ENCODE results near the gene ICA1L. TPM values are rescaled to one million over a fixed set of nuclear protein-coding genes. Genes with fewer than 3 reads are reported as not detected.

The ICA1L gene
- total RNA-seq, 1 experiment from 2014 or later, result 6.4 TPM

DNA sequence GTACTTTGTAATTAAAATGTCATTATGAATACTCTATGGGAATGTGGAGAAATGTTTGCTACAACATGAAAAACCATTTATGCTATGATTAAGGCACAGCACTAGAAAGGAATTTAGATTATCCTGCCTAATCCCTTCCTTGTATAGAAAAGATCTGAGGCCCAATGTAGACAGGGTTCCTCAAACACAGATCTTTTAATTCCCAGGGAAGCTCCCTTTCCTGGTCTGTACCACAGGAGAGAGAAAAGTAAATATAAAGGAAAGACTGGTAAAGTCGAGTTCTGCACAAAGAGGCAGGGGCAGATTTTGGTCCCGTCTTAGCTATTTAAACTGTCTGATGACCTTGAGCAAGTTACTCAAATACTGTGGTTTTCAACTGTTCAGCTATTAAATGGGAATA lies 84.7 kb downstream of the ICA1L start:
- ATAC-seq, result no peak
- ChIA-PET CTCF (no interaction called here), POLR2A (no interaction called here)
- no peak for DNase-seq (ENCODE audit: low read depth, low spot score)
- BruUV-seq (replicated peaks), result no TSS peak
- TF ChIP-seq SIN3A (IDR thresholded peaks at IDR 0.05; ENCODE audit: borderline replicate concordance, insufficient read depth, low read depth, low read length), result no peak
- TF ChIP-seq TCF7L2 (IDR thresholded peaks at IDR 0.05; ENCODE audit: low read depth, low read length), result no peak
- TF ChIP-seq, protein P1, sequence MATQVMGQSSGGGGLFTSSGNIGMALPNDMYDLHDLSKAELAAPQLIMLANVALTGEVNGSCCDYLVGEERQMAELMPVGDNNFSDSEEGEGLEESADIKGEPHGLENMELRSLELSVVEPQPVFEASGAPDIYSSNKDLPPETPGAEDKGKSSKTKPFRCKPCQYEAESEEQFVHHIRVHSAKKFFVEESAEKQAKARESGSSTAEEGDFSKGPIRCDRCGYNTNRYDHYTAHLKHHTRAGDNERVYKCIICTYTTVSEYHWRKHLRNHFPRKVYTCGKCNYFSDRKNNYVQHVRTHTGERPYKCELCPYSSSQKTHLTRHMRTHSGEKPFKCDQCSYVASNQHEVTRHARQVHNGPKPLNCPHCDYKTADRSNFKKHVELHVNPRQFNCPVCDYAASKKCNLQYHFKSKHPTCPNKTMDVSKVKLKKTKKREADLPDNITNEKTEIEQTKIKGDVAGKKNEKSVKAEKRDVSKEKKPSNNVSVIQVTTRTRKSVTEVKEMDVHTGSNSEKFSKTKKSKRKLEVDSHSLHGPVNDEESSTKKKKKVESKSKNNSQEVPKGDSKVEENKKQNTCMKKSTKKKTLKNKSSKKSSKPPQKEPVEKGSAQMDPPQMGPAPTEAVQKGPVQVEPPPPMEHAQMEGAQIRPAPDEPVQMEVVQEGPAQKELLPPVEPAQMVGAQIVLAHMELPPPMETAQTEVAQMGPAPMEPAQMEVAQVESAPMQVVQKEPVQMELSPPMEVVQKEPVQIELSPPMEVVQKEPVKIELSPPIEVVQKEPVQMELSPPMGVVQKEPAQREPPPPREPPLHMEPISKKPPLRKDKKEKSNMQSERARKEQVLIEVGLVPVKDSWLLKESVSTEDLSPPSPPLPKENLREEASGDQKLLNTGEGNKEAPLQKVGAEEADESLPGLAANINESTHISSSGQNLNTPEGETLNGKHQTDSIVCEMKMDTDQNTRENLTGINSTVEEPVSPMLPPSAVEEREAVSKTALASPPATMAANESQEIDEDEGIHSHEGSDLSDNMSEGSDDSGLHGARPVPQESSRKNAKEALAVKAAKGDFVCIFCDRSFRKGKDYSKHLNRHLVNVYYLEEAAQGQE (IDR thresholded peaks at IDR 0.05; ENCODE audit: insufficient read depth in 1 of 2, low read depth in 2 of 2, low read length in 1 of 2), result no peak
- TF ChIP-seq POLR2AphosphoS5 (IDR thresholded peaks at IDR 0.05; ENCODE audit: low read depth, low read length), result no peak
- no peak for TF ChIP-seq CTCF (IDR thresholded peaks at IDR 0.05)
- in situ Hi-C loops (cut with HindIII; ENCODE audit: low pct_unique_long_range_greater_than_20kb, low sequenced_read_pairs), result no loop called here
- H3K27ac ChIP-seq (ENCODE audit: low read length), result no peak overlapping the region
- no peaks in the 10 kb centered on the region for H3K4me1 ChIP-seq (ENCODE audit: control insufficient read depth, insufficient read depth, low read length)
- intact Hi-C loops (cut with micrococcal nuclease; ENCODE audit: unreplicated experiment), result no loop called here
- H3K36me3 ChIP-seq (ENCODE audit: control insufficient read depth, insufficient read depth, low read length), result no peaks in the 10 kb centered on the region
- H3K9me3 ChIP-seq (ENCODE audit: control insufficient read depth, insufficient read depth, low read depth, low read length), result no peaks in the 10 kb centered on the region
- H3K4me3 ChIP-seq (ENCODE audit: low read depth in 2 of 2, low read length in 2 of 2), result no peak overlapping the region
- no peaks in the 10 kb centered on the region for H3K27me3 ChIP-seq (ENCODE audit: control insufficient read depth, insufficient read depth, low read length)

DNA sequence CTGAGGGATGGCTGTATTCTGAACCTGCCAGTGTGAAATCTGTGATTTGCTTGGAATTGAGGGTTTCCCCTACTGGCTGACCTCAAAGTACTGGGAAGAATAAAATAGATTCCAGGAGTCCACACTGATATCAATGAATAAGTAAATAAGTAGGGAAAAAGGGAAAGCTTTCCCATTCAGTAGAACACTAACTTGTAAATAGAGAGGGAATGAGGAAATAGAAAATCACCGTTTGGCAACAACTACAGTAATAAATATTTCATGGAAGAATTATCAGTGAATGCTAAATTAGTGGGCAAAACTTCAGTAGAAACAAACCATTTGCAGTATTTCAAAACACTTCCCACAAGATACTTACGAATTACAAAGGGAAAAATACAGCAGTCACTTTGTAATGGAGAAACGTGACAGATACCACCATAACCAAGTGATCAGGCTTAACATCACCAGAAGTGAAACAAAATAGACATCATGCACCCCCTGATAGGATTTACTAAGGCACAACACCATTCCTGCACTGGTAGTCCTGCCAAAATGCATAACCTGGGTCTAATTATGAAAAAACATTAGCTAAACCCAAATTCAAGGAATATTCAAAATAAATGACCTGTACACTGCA lies 88.5 kb downstream of the ICA1L start:
- TF ChIP-seq, protein P1 (IDR thresholded peaks at IDR 0.05; ENCODE audit: insufficient read depth in 1 of 2, low read depth in 2 of 2, low read length in 1 of 2), result no peak
- TF ChIP-seq CTCF (IDR thresholded peaks at IDR 0.05), result no peak
- no peak for TF ChIP-seq POLR2AphosphoS5 (IDR thresholded peaks at IDR 0.05; ENCODE audit: low read depth, low read length)
- no peak for TF ChIP-seq SIN3A (IDR thresholded peaks at IDR 0.05; ENCODE audit: borderline replicate concordance, insufficient read depth, low read depth, low read length)
- TF ChIP-seq TCF7L2 (IDR thresholded peaks at IDR 0.05; ENCODE audit: low read depth, low read length), result no peak
- intact Hi-C loops (cut with micrococcal nuclease; ENCODE audit: unreplicated experiment) (no loop called here), in situ Hi-C loops (cut with HindIII; ENCODE audit: low pct_unique_long_range_greater_than_20kb, low sequenced_read_pairs) (no loop called here)
- no peaks in the 10 kb centered on the region for H3K9me3 ChIP-seq (ENCODE audit: control insufficient read depth, insufficient read depth, low read depth, low read length)
- no peak overlapping the region for H3K27ac ChIP-seq (ENCODE audit: low read length)
- no peak for ATAC-seq
- no peaks in the 10 kb centered on the region for H3K27me3 ChIP-seq (ENCODE audit: control insufficient read depth, insufficient read depth, low read length)
- H3K4me3 ChIP-seq (ENCODE audit: low read depth in 2 of 2, low read length in 2 of 2), result no peak overlapping the region
- no peaks in the 10 kb centered on the region for H3K36me3 ChIP-seq (ENCODE audit: control insufficient read depth, insufficient read depth, low read length)
- BruUV-seq (replicated peaks), result no TSS peak
- CTCF ChIA-PET, result no interaction called here
- POLR2A ChIA-PET, result no interaction called here
- H3K4me1 ChIP-seq (ENCODE audit: control insufficient read depth, insufficient read depth, low read length), result no peaks in the 10 kb centered on the region
- DNase-seq (ENCODE audit: low read depth, low spot score), result no peak

All from Panc1 (cell line).